HEK293 (cell line): Measurements from ENCODE around the gene SMIM41.

ENCODE experiments used
- CTCF ChIA-PET: fragments of 350-600 bp; formaldehyde crosslinking; extraction: SDS; loops from one replicate; lab custom pipeline; 2021; ENCODE audit warnings: antibody characterized with exemption; lab: Yijun Ruan, JAX
- POLR2A ChIA-PET: fragments of 300-600 bp; formaldehyde crosslinking; extraction: SDS; loops from one replicate; lab custom pipeline; 2020; ENCODE audit warnings: antibody characterized with exemption, inconsistent platforms; lab: Yijun Ruan, JAX
- H3K27ac ChIP-seq: fragments of 200-500 bp; sonication (Bioruptor generic); 2 replicates; pipeline ENCODE4 v1.5.1; 2014; ENCODE audit warnings: low read depth, low read length, control low read depth, inconsistent platforms; ENCODE audit errors: extremely low read depth
- H3K36me3 ChIP-seq, 2 experiments: fragments of 200-500 bp in 1 of 2; sonication (Bioruptor generic) in 1 of 2; 1 replicate in 1 of 2; 2 replicates in 1 of 2; pipeline ENCODE4 v1.5.1; 2014 to 2017; ENCODE audit warnings: inconsistent platforms in 2 of 2, low read length in 2 of 2; ENCODE audit not compliant: control insufficient read depth in 2 of 2, insufficient read depth in 1 of 2
- H3K4me1 ChIP-seq: fragments of 200-500 bp; sonication (Bioruptor generic); 2 replicates; pipeline ENCODE4 v1.5.1; 2014; ENCODE audit warnings: mild to moderate bottlenecking, low read length, inconsistent platforms; ENCODE audit not compliant: control insufficient read depth, insufficient read depth
- H3K4me3 ChIP-seq: 2 replicates; pipeline ENCODE4 v1.5.1; 2011; ENCODE audit warnings: low read depth, mild to moderate bottlenecking, control low read depth, low read length, moderate library complexity
- H3K9me3 ChIP-seq: fragments of 200-500 bp; sonication (Bioruptor generic); 2 replicates; pipeline ENCODE4 v1.5.1; 2014; ENCODE audit warnings: low read depth, low read length, inconsistent platforms; ENCODE audit not compliant: control insufficient read depth, insufficient read depth
- EGR2 ChIP-seq: fragments of 450-650 bp; formaldehyde crosslinking; IDR thresholded peaks from 2 replicates; pipeline ENCODE4 v1.5.1; 2016; ENCODE audit warnings: low read depth, missing biosample characterization, missing genetic modification characterization
- GLIS2 ChIP-seq: fragments of 450-650 bp; formaldehyde crosslinking; IDR thresholded peaks from 2 replicates; pipeline ENCODE4 v1.5.1; 2016; ENCODE audit warnings: missing biosample characterization, missing genetic modification characterization
- HIC1 ChIP-seq: fragments of 450-650 bp; formaldehyde crosslinking; IDR thresholded peaks from 2 replicates; pipeline ENCODE4 v1.5.1; 2016; ENCODE audit warnings: missing biosample characterization, missing genetic modification characterization
- MEIS1 ChIP-seq: sonication (generic); formaldehyde crosslinking; IDR thresholded peaks from 2 replicates; pipeline ENCODE4 v1.8.1; 2022; ENCODE audit warnings: missing genetic modification reagents, mild to moderate bottlenecking, borderline replicate concordance
- MZF1 ChIP-seq: fragments of 450-650 bp; formaldehyde crosslinking; IDR thresholded peaks from 2 replicates; pipeline ENCODE4 v1.5.1; 2017; ENCODE audit warnings: missing biosample characterization, missing genetic modification characterization, borderline replicate concordance
- PBX3 ChIP-seq: sonication (generic); formaldehyde crosslinking; IDR thresholded peaks from 2 replicates; pipeline ENCODE4 v1.8.1; 2022; ENCODE audit warnings: mild to moderate bottlenecking, moderate library complexity, missing genetic modification reagents
- PRDM6 ChIP-seq: fragments of 450-650 bp; formaldehyde crosslinking; IDR thresholded peaks from 2 replicates; pipeline ENCODE4 v1.5.1; 2017; ENCODE audit warnings: missing biosample characterization, missing genetic modification characterization
- SP3 ChIP-seq: fragments of 450-650 bp; formaldehyde crosslinking; IDR thresholded peaks from 2 replicates; pipeline ENCODE4 v1.5.1; 2016; ENCODE audit warnings: missing biosample characterization, missing genetic modification characterization
- TSHZ1 ChIP-seq: fragments of 450-650 bp; formaldehyde crosslinking; IDR thresholded peaks from 2 replicates; pipeline ENCODE4 v1.5.1; 2016; ENCODE audit warnings: missing biosample characterization, missing genetic modification characterization, borderline replicate concordance
- ZBTB48 ChIP-seq: fragments of 450-650 bp; formaldehyde crosslinking; IDR thresholded peaks from 2 replicates; pipeline ENCODE4 v1.5.1; 2016; ENCODE audit warnings: missing biosample characterization, missing genetic modification characterization
- ZFHX2 ChIP-seq: fragments of 450-650 bp; formaldehyde crosslinking; conservative IDR thresholded peaks from 2 replicates; pipeline ENCODE4 v1.5.1; 2016; ENCODE audit warnings: missing biosample characterization, missing genetic modification characterization
- ZIC2 ChIP-seq: fragments of 450-650 bp; formaldehyde crosslinking; IDR thresholded peaks from 2 replicates; pipeline ENCODE4 v1.5.1; 2016; ENCODE audit warnings: missing biosample characterization, missing genetic modification characterization
- ZNF175 ChIP-seq: fragments of 450-650 bp; formaldehyde crosslinking; IDR thresholded peaks from 2 replicates; pipeline ENCODE4 v1.5.1; 2016; ENCODE audit warnings: missing biosample characterization, missing genetic modification characterization
- ZNF335 ChIP-seq: fragments of 450-650 bp; formaldehyde crosslinking; conservative IDR thresholded peaks from 2 replicates; pipeline ENCODE4 v1.5.1; 2016; ENCODE audit warnings: missing biosample characterization, missing genetic modification characterization
- ZNF341 ChIP-seq: fragments of 450-650 bp; formaldehyde crosslinking; IDR thresholded peaks from 2 replicates; pipeline ENCODE4; 2016; ENCODE audit warnings: low read depth, missing biosample characterization, missing genetic modification characterization
- ZNF391 ChIP-seq: fragments of 450-650 bp; formaldehyde crosslinking; IDR thresholded peaks from 2 replicates; pipeline ENCODE4 v1.5.1; 2016; ENCODE audit warnings: low read depth, missing biosample characterization, missing genetic modification characterization, borderline replicate concordance
- ZNF394 ChIP-seq: fragments of 450-650 bp; formaldehyde crosslinking; IDR thresholded peaks from 2 replicates; pipeline ENCODE4 v1.5.1; 2016; ENCODE audit warnings: missing biosample characterization, missing genetic modification characterization, mild to moderate bottlenecking, moderate library complexity, borderline replicate concordance
- ZNF404 ChIP-seq: fragments of 450-650 bp; formaldehyde crosslinking; IDR thresholded peaks from 2 replicates; pipeline ENCODE4 v1.5.1; 2017; ENCODE audit warnings: missing biosample characterization, missing genetic modification characterization
- ZNF426 ChIP-seq: fragments of 450-650 bp; formaldehyde crosslinking; IDR thresholded peaks from 2 replicates; pipeline ENCODE4 v1.5.1; 2017; ENCODE audit warnings: missing biosample characterization, missing genetic modification characterization, mild to moderate bottlenecking, inconsistent platforms, moderate library complexity
- ZNF548 ChIP-seq: fragments of 450-650 bp; formaldehyde crosslinking; IDR thresholded peaks from 2 replicates; pipeline ENCODE4 v1.5.1; 2016; ENCODE audit warnings: missing biosample characterization, missing genetic modification characterization
- ZNF555 ChIP-seq: fragments of 450-650 bp; formaldehyde crosslinking; conservative IDR thresholded peaks from 2 replicates; pipeline ENCODE4 v1.5.1; 2017; ENCODE audit warnings: missing biosample characterization, mild to moderate bottlenecking, missing genetic modification characterization, inconsistent platforms
- ZNF621 ChIP-seq: fragments of 450-650 bp; formaldehyde crosslinking; IDR thresholded peaks from 2 replicates; pipeline ENCODE4 v1.5.1; 2017; ENCODE audit warnings: missing biosample characterization, missing genetic modification characterization
- ZNF785 ChIP-seq: fragments of 450-650 bp; formaldehyde crosslinking; IDR thresholded peaks from 2 replicates; pipeline ENCODE4 v1.5.1; 2016; ENCODE audit warnings: missing biosample characterization, missing genetic modification characterization
- ZNF843 ChIP-seq: fragments of 450-650 bp; formaldehyde crosslinking; IDR thresholded peaks from 2 replicates; pipeline ENCODE4 v1.5.1; 2016; ENCODE audit warnings: missing biosample characterization, missing genetic modification characterization
- ZSCAN16 ChIP-seq: fragments of 450-650 bp; formaldehyde crosslinking; IDR thresholded peaks from 2 replicates; pipeline ENCODE4 v1.5.1; 2016; ENCODE audit warnings: missing biosample characterization, missing genetic modification characterization

The SMIM41 gene

GRCh38 chr12:52063082-52063924 lies 16.2 kb upstream of the SMIM41 start:
- H3K4me1 ChIP-seq, result no peaks in the 10 kb centered on the region
- no peak overlapping the region for H3K27ac ChIP-seq
- ChIA-PET POLR2A (no interaction called here), CTCF (interaction anchor here (0.7 to 34.8 kb wide), 4 partner anchors 19 to 70 kb away, joined by 3 to 794 read pairs (median 4); no protein-coding TSS in a partner anchor)
- no peak for TF ChIP-seq PBX3 (CRISPR knock-in tag)
- peak; percentile 82 for TF ChIP-seq ZIC2
- no peak overlapping the region for H3K4me3 ChIP-seq
- H3K36me3 ChIP-seq, result peaks cover 0 to 11% of the 10 kb centered on the region in 2 experiments; a peak in 1 of 3 replicates
- no peaks in the 10 kb centered on the region for H3K9me3 ChIP-seq

GRCh38 chr12:52063981-52064649 lies 15.4 kb upstream of the SMIM41 start:
- CTCF ChIA-PET, result interaction anchor here (0.6 to 34.8 kb wide), 2 partner anchors 37 to 1438 kb away, joined by 3 to 794 read pairs; no protein-coding TSS in a partner anchor
- POLR2A ChIA-PET, result no interaction called here
- Histone ChIP-seq H3K9me3 (no peaks in the 10 kb centered on the region), H3K36me3 (peaks cover 0 to 4% of the 10 kb centered on the region in 2 experiments; a peak in 1 of 3 replicates), H3K4me1 (no peaks in the 10 kb centered on the region), H3K27ac (no peak overlapping the region), H3K4me3 (no peak overlapping the region)
- TF ChIP-seq PRDM6 (tag by site-specific recombination) (no peak), HIC1 (tag by site-specific recombination) (0 out of 2 replicates have a peak, but pooled peaks have one; percentile 34), ZNF404 (tag by site-specific recombination) (no peak), SP3 (tag by site-specific recombination) (no peak), ZNF426 (tag by site-specific recombination) (no peak), MZF1 (tag by site-specific recombination) (no peak), MEIS1 (CRISPR knock-in tag) (no peak), ZNF175 (tag by site-specific recombination) (no peak), ZNF843 (no peak), ZSCAN16 (tag by site-specific recombination) (no peak), TSHZ1 (tag by site-specific recombination) (no peak), ZNF335 (tag by site-specific recombination) (no peak), ZBTB48 (no peak), ZFHX2 (tag by site-specific recombination) (peak; percentile 53), ZNF621 (tag by site-specific recombination) (no peak), ZNF548 (tag by site-specific recombination) (no peak), GLIS2 (tag by site-specific recombination) (0 out of 2 replicates have a peak, but pooled peaks have one; percentile 11), ZNF341 (tag by site-specific recombination) (peak; percentile 39; the same call in 1 of the 2 replicates), ZNF391 (tag by site-specific recombination) (no peak), ZNF394 (no peak), ZNF785 (tag by site-specific recombination) (no peak), EGR2 (tag by site-specific recombination) (peak; percentile 54), ZNF555 (tag by site-specific recombination) (no peak)
